Activated CD4-positive, alpha-beta T cell treated with anti-CD3 and anti-CD28 coated beads for 36 hours (primary cell): Measurements from ENCODE around the gene HOXB5. TPM values are rescaled to one million over a fixed set of nuclear protein-coding genes. Genes with fewer than 3 reads are reported as not detected.

ENCODE experiments used
- ATAC-seq: fragments of 200-7000 bp; cut with Tn5 transposase; one replicate; pipeline ENCODE4 v1.10.0; 2021; ENCODE audit warnings: mild to moderate bottlenecking, moderate library complexity
- CTCF ChIA-PET: fragments of 350-600 bp; sonication (Branson Sonifier 250); formaldehyde crosslinking; loops from one replicate; lab custom pipeline; 2021; ENCODE audit warnings: antibody characterized with exemption; lab: Charles Lee
- POLR2A ChIA-PET: fragments of 350-600 bp; sonication (Branson Sonifier 250); formaldehyde crosslinking; loops from one replicate; lab custom pipeline; 2021; ENCODE audit warnings: antibody characterized with exemption, inconsistent platforms; lab: Charles Lee
- DNase-seq: peaks from one replicate; pipeline ENCODE4 v3.0.0-alpha.2; 2020
- H3K27ac Mint-ChIP-seq: one replicate; pipeline ENCODE4 v1.8.0; 2021; ENCODE audit warnings: mixed read lengths
- H3K27me3 Mint-ChIP-seq: one replicate; pipeline ENCODE4 v1.8.0; 2021; ENCODE audit warnings: mixed read lengths
- H3K36me3 Mint-ChIP-seq: one replicate; pipeline ENCODE4 v1.8.0; 2021; ENCODE audit warnings: low read depth, mixed read lengths
- H3K4me1 Mint-ChIP-seq: one replicate; pipeline ENCODE4 v1.8.0; 2021; ENCODE audit warnings: mixed read lengths
- H3K4me3 Mint-ChIP-seq: one replicate; pipeline ENCODE4 v1.8.0; 2021; ENCODE audit warnings: mild to moderate bottlenecking, moderate library complexity, mixed read lengths
- H3K9me3 Mint-ChIP-seq: one replicate; pipeline ENCODE4 v1.8.0; 2021; ENCODE audit warnings: low read depth, mixed read lengths
- intact Hi-C, 2 experiments: fragments of 100-400 bp; cut with DNase I in 1 of 2; cut with micrococcal nuclease in 1 of 2; formaldehyde crosslinking; loops; one replicate each; pipeline versions ENCODE4 v1.14.2 to v1.15.1; 2022 to 2024; cut with DNase I, micrococcal nuclease
- microRNA-seq: library from miRNA; unstranded; fragments of <30 nt; microRNA quantifications from one replicate; pipeline ENCODE4 v1.2.0, GENCODE V29; 2021; ENCODE audit warnings: borderline replicate concordance
- total RNA-seq, 2 experiments: library from RNA; stranded (reverse); gene quantifications; one replicate each; pipeline ENCODE4 v1.2.3, GENCODE V29; 2021

The HOXB5 gene
- total RNA-seq, 2 experiments from 2014 or later: not detected

GRCh38 chr17:48542114-48542656, 51.4 kb downstream of the HOXB5 start:
- POLR2A ChIA-PET: no interaction called here

GRCh38 chr17:48541577-48542113, 51.9 kb downstream of the HOXB5 start:
- intact Hi-C loops: loop anchor here (2.0 to 5.0 kb wide), 3 partner anchors 36 to 56 kb away; partner anchors contain the start of gene HOXB4 (in 2 of the 2)
- ATAC-seq (peak; percentile 14), DNase-seq (peak; percentile 47)
- no peaks in the 10 kb centered on the region for H3K9me3 Mint-ChIP-seq
- H3K27ac Mint-ChIP-seq: peak overlapping the region; percentile 81
- H3K4me3 Mint-ChIP-seq: peak overlapping the region; percentile 75
- ChIA-PET POLR2A (no interaction called here), CTCF (interaction anchor here (0.7 to 1.0 kb wide), 5 partner anchors 9 to 359 kb away, joined by 3 to 4 read pairs (median 3); no protein-coding TSS in a partner anchor)
- H3K27me3 Mint-ChIP-seq: peaks cover 53% of the 10 kb centered on the region
- no peaks in the 10 kb centered on the region for H3K36me3 Mint-ChIP-seq
- peaks cover 27% of the 10 kb centered on the region for H3K4me1 Mint-ChIP-seq

More at GRCh38 chr17:48542114-48542656, 51.4 kb downstream of the HOXB5 start:
- Mint-ChIP-seq H3K9me3 (no peaks in the 10 kb centered on the region), H3K36me3 (no peaks in the 10 kb centered on the region), H3K4me1 (peaks cover 27% of the 10 kb centered on the region), H3K27ac (peak overlapping the region; percentile 81), H3K27me3 (peaks cover 53% of the 10 kb centered on the region), H3K4me3 (peak overlapping the region; percentile 75)
- DNase-seq (peak; percentile 21), ATAC-seq (no peak)
- CTCF ChIA-PET: interaction anchor here (0.7 to 1.0 kb wide), 4 partner anchors 10 to 359 kb away, joined by 3 to 4 read pairs (median 3); no protein-coding TSS in a partner anchor
- intact Hi-C loops: loop anchor here (2.0 to 5.0 kb wide), 3 partner anchors 35 to 55 kb away; partner anchors contain the start of gene HOXB4 (in 2 of the 2)

Small RNAs within 50 kb of the gene (microRNA-seq; reads per million reads assigned to microRNA genes)
- gene MIR196A1: not detected

Other genes with a start within 250 kb of the HOXB5 start
- 100 to 1,000 TPM in 1 of 2 experiments, 10 to 100 TPM in 1; 76.1 to 109 TPM for gene SKAP1, start 163.6 kb downstream of the HOXB5 start, total RNA-seq
- gene HOXB1, start 62.8 kb downstream of the HOXB5 start, total RNA-seq: not detected
- gene HOXB2, start 48.7 kb downstream of the HOXB5 start, total RNA-seq: 1 to 10 TPM; 2.8 to 3.3 TPM
- gene HOXB4, start 15.4 kb downstream of the HOXB5 start, total RNA-seq: 1 to 10 TPM in 1 of 2 experiments, under 1 TPM in 1; 0.66 to 1.1 TPM
- 1 to 10 TPM in 1 of 2 experiments, under 1 TPM in 1; 0.47 to 1.2 TPM for gene HOXB3, start 3.5 kb downstream of the HOXB5 start, total RNA-seq
- not detected for gene HOXB6, start 11.2 kb upstream of the HOXB5 start, total RNA-seq
- under 1 TPM; 0.25 to 0.30 TPM for gene HOXB7, start 17.2 kb upstream of the HOXB5 start, total RNA-seq
- gene HOXB8, start 21.5 kb upstream of the HOXB5 start, total RNA-seq: not detected
- gene HOXB9, start 32.6 kb upstream of the HOXB5 start, total RNA-seq: 1 to 10 TPM; 1.9 to 2.5 TPM
- not detected for gene PRAC1, start 128.7 kb upstream of the HOXB5 start, total RNA-seq
- not detected for gene PRAC2, start 129.4 kb upstream of the HOXB5 start, total RNA-seq
- not detected for gene HOXB13, start 135.0 kb upstream of the HOXB5 start, total RNA-seq
- not detected for gene TTLL6, start 223.4 kb upstream of the HOXB5 start, total RNA-seq
- gene CALCOCO2, start 237.3 kb upstream of the HOXB5 start, total RNA-seq: 100 to 1,000 TPM in 1 of 2 experiments, 10 to 100 TPM in 1; 66.7 to 102 TPM